H1 (cell line): ENCODE results near the gene TSSK6. TPM values are rescaled to one million over a fixed set of nuclear protein-coding genes. Genes with fewer than 3 reads are reported as not detected.
A peak's percentile ranks its signal among the peaks of the same experiment; 100 is the strongest.

ENCODE experiments used
- CTCF ChIA-PET: fragments of 300-600 bp; sonication (Branson Sonifier 250); formaldehyde crosslinking; loops from one replicate; lab custom pipeline; 2021; ENCODE audit not compliant: partially characterized antibody; lab: Charles Lee
- POLR2A ChIA-PET: fragments of 300-600 bp; sonication (Branson Sonifier 250); formaldehyde crosslinking; loops from one replicate; lab custom pipeline; 2021; ENCODE audit warnings: inconsistent platforms; ENCODE audit not compliant: partially characterized antibody; lab: Charles Lee
- DNase-seq, 2 experiments: peaks; one replicate each; pipeline versions ENCODE4 v3.0.0 to v3.0.0-alpha.2; 2010 to 2022; ENCODE audit warnings: low spot score in 2 of 2, low read depth in 1 of 2, mixed read lengths in 1 of 2
- FAIRE-seq: peaks from 2 replicates; lab custom pipeline; 2011; peaks lifted over from hg19 to GRCh38; lab: Jason Lieb, UNC
- H2AFZ ChIP-seq: 2 replicates; pipeline ENCODE4 v1.8.1; 2012; ENCODE audit warnings: low read length, inconsistent platforms
- H2AK5ac ChIP-seq: 2 replicates; pipeline ENCODE4 v1.6.1; 2013; ENCODE audit warnings: low read depth, low read length
- H2BK120ac ChIP-seq: replicated peaks from 2 replicates; pipeline ENCODE3; 2013; ENCODE audit warnings: low read depth, low read length, inconsistent platforms
- H2BK12ac ChIP-seq: 2 replicates; pipeline ENCODE4 v1.6.1; 2013; ENCODE audit warnings: low read depth, low read length
- H2BK15ac ChIP-seq: 2 replicates; pipeline ENCODE4 v1.6.1; 2013; ENCODE audit warnings: low read length
- H2BK20ac ChIP-seq: 2 replicates; pipeline ENCODE4 v1.6.1; 2013; ENCODE audit warnings: low read length
- H2BK5ac ChIP-seq: 2 replicates; pipeline ENCODE4 v1.6.1; 2013; ENCODE audit warnings: low read depth, low read length
- H3K14ac ChIP-seq: 2 replicates; pipeline ENCODE4 v1.6.1; 2013; ENCODE audit warnings: inconsistent platforms; ENCODE audit not compliant: insufficient read length
- H3K18ac ChIP-seq: 2 replicates; pipeline ENCODE4 v1.6.1; 2013; ENCODE audit warnings: low read length; ENCODE audit errors: extremely low read depth
- H3K23ac ChIP-seq: 2 replicates; pipeline ENCODE4 v1.6.1; 2013; ENCODE audit warnings: inconsistent platforms; ENCODE audit not compliant: insufficient read length
- H3K23me2 ChIP-seq: 2 replicates; pipeline ENCODE4 v1.6.1; 2013; ENCODE audit warnings: low read depth, low read length
- H3K27ac ChIP-seq: 2 replicates; pipeline ENCODE4 v1.6.1; 2011; ENCODE audit warnings: low read depth, low read length, inconsistent platforms
- H3K27me3 ChIP-seq, 4 experiments: replicated peaks in 1 of 4; 1 replicate in 1 of 4; 2 replicates in 3 of 4; pipeline versions ENCODE4 v1.6.1 to v1.8.1; 2011 to 2013; ENCODE audit warnings: low read length in 3 of 4, mild to moderate bottlenecking in 3 of 4, inconsistent platforms in 2 of 4, mixed read lengths in 2 of 4, moderate library complexity in 1 of 4; ENCODE audit not compliant: control insufficient read depth in 3 of 4, insufficient read depth in 3 of 4; ENCODE audit errors: extremely low read depth in 1 of 4
- H3K36me3 ChIP-seq, 4 experiments: 2 replicates each; pipeline versions ENCODE4 v1.6.1 to v1.8.1; 2011 to 2013; ENCODE audit warnings: mild to moderate bottlenecking in 4 of 4, low read length in 3 of 4, moderate library complexity in 2 of 4, control low read depth in 1 of 4, inconsistent platforms in 1 of 4; ENCODE audit not compliant: insufficient read depth in 4 of 4, control insufficient read depth in 2 of 4
- H3K4ac ChIP-seq: replicated peaks from 2 replicates; pipeline ENCODE3; 2013; ENCODE audit warnings: low read length, low read depth, mixed read lengths, inconsistent platforms; ENCODE audit not compliant: insufficient read length
- H3K4me1 ChIP-seq, 4 experiments: replicated peaks in 1 of 4; 1 replicate in 1 of 4; 2 replicates in 3 of 4; pipeline versions ENCODE4 v1.6.1 to v1.8.1; 2011 to 2013; ENCODE audit warnings: low read length in 3 of 4, inconsistent platforms in 2 of 4, mixed read lengths in 1 of 4; ENCODE audit not compliant: insufficient read depth in 4 of 4, control insufficient read depth in 3 of 4
- H3K4me2 ChIP-seq, 2 experiments: 2 replicates each; pipeline versions ENCODE4 v1.6.1 to v1.8.1; 2011 to 2013; ENCODE audit warnings: low read depth in 2 of 2, low read length in 2 of 2, control low read depth in 1 of 2, inconsistent platforms in 1 of 2, mild to moderate bottlenecking in 1 of 2; ENCODE audit not compliant: insufficient read depth in 1 of 2
- H3K4me3 ChIP-seq, 4 experiments: fragments of 200-600, 300-600 bp in 1 of 4; sonication (generic), shearing (Covaris generic), sonication (Bioruptor Twin) in 1 of 4; 2 replicates each; pipeline versions ENCODE4 v1.5.1 to v1.8.1; 2011 to 2016; ENCODE audit warnings: low read length in 4 of 4, low read depth in 3 of 4, control low read depth in 2 of 4, inconsistent platforms in 2 of 4, mild to moderate bottlenecking in 2 of 4, mixed read lengths in 1 of 4, moderate library complexity in 1 of 4; ENCODE audit not compliant: insufficient read depth in 2 of 4; ENCODE audit errors: extremely low read depth in 1 of 4
- H3K56ac ChIP-seq: replicated peaks from 2 replicates; pipeline ENCODE3; 2013; ENCODE audit warnings: low read depth, mild to moderate bottlenecking, mixed read lengths, low read length, inconsistent platforms; ENCODE audit not compliant: insufficient read length
- H3K79me1 ChIP-seq: 2 replicates; pipeline ENCODE4 v1.6.1; 2013; ENCODE audit warnings: low read depth, low read length, control low read depth
- H3K79me2 ChIP-seq, 2 experiments: 2 replicates each; pipeline versions ENCODE4 v1.6.1 to v1.8.1; 2012 to 2013; ENCODE audit warnings: low read length in 2 of 2, mild to moderate bottlenecking in 2 of 2, inconsistent platforms in 1 of 2; ENCODE audit not compliant: insufficient read depth in 2 of 2, control insufficient read depth in 1 of 2
- H3K9ac ChIP-seq, 4 experiments: replicated peaks in 1 of 4; 1 replicate in 1 of 4; 2 replicates in 3 of 4; pipeline versions ENCODE4 v1.6.1 to v1.8.1; 2011 to 2013; ENCODE audit warnings: low read depth in 3 of 4, low read length in 3 of 4, control low read depth in 2 of 4, mild to moderate bottlenecking in 2 of 4, moderate library complexity in 2 of 4, inconsistent platforms in 1 of 4; ENCODE audit errors: extremely low read depth in 1 of 4
- H3K9me3 ChIP-seq, 2 experiments: 2 replicates each; pipeline versions ENCODE4 v1.6.1 to v1.8.1; 2012 to 2013; ENCODE audit warnings: mild to moderate bottlenecking in 2 of 2, moderate library complexity in 2 of 2, control low read depth in 1 of 2, inconsistent platforms in 1 of 2, low read depth in 1 of 2, low read length in 1 of 2, mixed read lengths in 1 of 2; ENCODE audit not compliant: insufficient read depth in 2 of 2
- H4K20me1 ChIP-seq, 2 experiments: replicated peaks in 1 of 2; 2 replicates each; pipeline versions ENCODE3 to v1.8.1; 2011 to 2013; ENCODE audit warnings: inconsistent platforms in 2 of 2, low read length in 2 of 2, mild to moderate bottlenecking in 1 of 2; ENCODE audit not compliant: insufficient read depth in 2 of 2, control insufficient read depth in 1 of 2
- H4K5ac ChIP-seq: 2 replicates; pipeline ENCODE4 v1.6.1; 2013; ENCODE audit warnings: low read length, low read depth, mixed read lengths, inconsistent platforms; ENCODE audit not compliant: insufficient read length
- H4K8ac ChIP-seq: 2 replicates; pipeline ENCODE4 v1.8.0; 2013; ENCODE audit warnings: mild to moderate bottlenecking, moderate library complexity, low read length, inconsistent platforms; ENCODE audit not compliant: insufficient read depth; ENCODE audit errors: extremely low read depth
- H4K91ac ChIP-seq: replicated peaks from 2 replicates; pipeline ENCODE3; 2013; ENCODE audit warnings: low read length, mixed read lengths, inconsistent platforms; ENCODE audit not compliant: insufficient read length
- USF2 ChIP-seq: IDR thresholded peaks from 2 replicates; pipeline ENCODE4 v1.6.1; 2011; ENCODE audit warnings: low read length, improper control_type of control experiment
- WGBS, 2 experiments: shearing (Covaris generic) in 1 of 2; methylation state at CpG; one replicate each; pipeline versions ENCODE4 v1.1.6 to v1.1.7; 2013 to 2015; ENCODE audit warnings: low lambda C conversion rate in 2 of 2, mixed read lengths in 2 of 2, inconsistent platforms in 1 of 2, low coverage in 1 of 2, missing lambda C conversion rate in 1 of 2; ENCODE audit not compliant: insufficient replicate concordance in 2 of 2, insufficient coverage in 1 of 2, insufficient read length in 1 of 2; ENCODE audit errors: extremely low coverage in 1 of 2, missing lambda C conversion rate in 1 of 2; 5-methylcytosine and 5-hydroxymethylcytosine counted together
- polyA plus RNA-seq, 7 experiments: library from polyadenylated mRNA; depleted of rRNA in 3 of 7; stranded (reverse) in 5 of 7; unstranded in 2 of 7; fragments of >200 nt in 5 of 7; fragments of 200-250 nt in 2 of 7; gene quantifications; 1 replicate in 5 of 7; 2 replicates in 1 of 7; 4 replicates in 1 of 7; pipeline versions ENCODE4 v1.2.1 to v1.2.3, GENCODE V29; 2011 to 2013; ENCODE audit warnings: missing spikeins in 2 of 7, mixed read lengths in 2 of 7
- total RNA-seq: library from RNA; stranded (reverse); fragmentation: NEBNext Ultra II Directional; extraction: Animal tissue kit (Norgen Biotek cat#: 25700); gene quantifications from 2 replicates; pipeline ENCODE4 v1.2.1, GENCODE V29; 2021

Gene TSSK6
- total and polyA plus RNA-seq, 2 of the 8 experiments (the other 6 are each of a cell fraction or from before 2014, with no cell fraction given) = 3.6 to 7.8 TPM

GRCh38 chr19:19535311-19536191, 20.2 kb upstream of the TSSK6 start:
- Histone ChIP-seq H4K8ac (peak overlapping the region; percentile 12; the same call in 1 of the 2 replicates), H3K27me3 (peaks cover 6 to 24% (median 20%) of the 10 kb centered on the region in 4 experiments), H3K9ac (no peak overlapping the region), H3K56ac (no peak overlapping the region), H3K23ac (no peak overlapping the region), H3K79me2 (no peaks in the 10 kb centered on the region), H3K36me3 (no peaks in the 10 kb centered on the region), H3K4me3 (no peak overlapping the region), H4K5ac (no peak overlapping the region), H2BK20ac (no peak overlapping the region), H2BK15ac (no peak overlapping the region), H2BK120ac (no peak overlapping the region), H3K27ac (no peak overlapping the region), H2AFZ (no peak overlapping the region), H2BK5ac (no peak overlapping the region), H3K4me2 (no peak overlapping the region), H3K4ac (no peak overlapping the region), H3K18ac (no peak overlapping the region), H3K14ac (no peak overlapping the region), H2BK12ac (0 out of 2 replicates have a peak overlapping the region, but pooled peaks have one; percentile 17), H2AK5ac (no peak overlapping the region), H4K91ac (no peak overlapping the region), H3K79me1 (no peaks in the 10 kb centered on the region), H3K4me1 (peaks cover 0 to 6% (median 3%) of the 10 kb centered on the region in 4 experiments; a peak in 3 of 7 replicates), H4K20me1 (peaks cover 3 to 12% of the 10 kb centered on the region in 2 experiments), H3K9me3 (peaks cover 0 to 4% of the 10 kb centered on the region in 2 experiments; a peak in 1 of 4 replicates), H3K23me2 (peaks cover 6% of the 10 kb centered on the region; the same call in 1 of the 2 replicates)
- DNase-seq (no peak), FAIRE-seq (no peak)
- no peak for TF ChIP-seq USF2
- ChIA-PET POLR2A (interaction anchor here (0.8 to 1.9 kb wide), 11 partner anchors 8 to 113 kb away, joined by 3 to 6 read pairs (median 4); partner anchors contain the start of genes GMIP, NDUFA13 and TSSK6), CTCF (interaction anchor here (0.6 to 8.2 kb wide), 8 partner anchors 10 to 171 kb away, joined by 3 to 104 read pairs (median 4); no protein-coding TSS in a partner anchor)
- 93% methylated on average over 22 of the region's 34 CpGs; no CpG with 5 or more reads in 1 of the 2 experiments for WGBS, 2 experiments
